Gastrocnemius medialis (tissue), 4 donors: ENCODE measurements around the gene PDE4B. TPM values are rescaled to one million over a fixed set of nuclear protein-coding genes. Genes with fewer than 3 reads are reported as not detected.

Source experiments
- ATAC-seq, 2 donors: fragments of 150-250 bp; one replicate each; pipeline ENCODE4 v1.9.1; 2016
- DNase-seq, 2 donors: peaks; one replicate each; pipeline ENCODE4 v3.0.0-alpha.2; 2019
- H3K27ac ChIP-seq, 4 donors: fragments of 200-600 bp; sonication (generic); 1 replicate in 1 of 4; 2 replicates in 3 of 4; pipeline ENCODE4 v1.5.1; 2016 to 2018; ENCODE audit warnings: mild to moderate bottlenecking in 2 of 4, moderate library complexity in 1 of 4
- H3K27me3 ChIP-seq, 3 donors: fragments of 200-600 bp; sonication (generic) in 2 of 3; 1 replicate in 1 of 3; 2 replicates in 2 of 3; pipeline versions ENCODE4 v1.5.1 to v1.6.0; 2016 to 2019; ENCODE audit warnings: mild to moderate bottlenecking in 1 of 3, moderate library complexity in 1 of 3
- H3K36me3 ChIP-seq, 2 donors: fragments of 200-600 bp; sonication (generic) in 1 of 2; one replicate each; pipeline ENCODE4 v1.5.1; 2017 to 2018
- H3K4me1 ChIP-seq, 2 donors: fragments of 200-600 bp; sonication (generic) in 1 of 2; one replicate each; pipeline ENCODE4 v1.5.1; 2016 to 2017; ENCODE audit warnings: mild to moderate bottlenecking in 2 of 2
- H3K4me3 ChIP-seq, 4 donors: fragments of 200-600 bp; sonication (generic) in 3 of 4; 1 replicate in 1 of 4; 2 replicates in 3 of 4; pipeline ENCODE4 v1.5.1; 2016 to 2019; ENCODE audit warnings: mild to moderate bottlenecking in 2 of 4
- H3K9me3 ChIP-seq, 3 donors: fragments of 200-600 bp; sonication (generic) in 2 of 3; 1 replicate in 1 of 3; 2 replicates in 2 of 3; pipeline ENCODE4 v1.5.1; 2016 to 2019
- CTCF ChIP-seq, 5 experiments: fragments of 450-650 bp in 3 of 5; fragments of 200-600 bp in 2 of 5; sonication (generic) in 2 of 5; IDR thresholded peaks in 4 of 5; conservative IDR thresholded peaks in 1 of 5; 1 replicate in 4 of 5; 2 replicates in 1 of 5; pipeline ENCODE4 v1.5.1; 2016 to 2019; ENCODE audit warnings: antibody characterized with exemption in 5 of 5, mild to moderate bottlenecking in 3 of 5, moderate library complexity in 3 of 5
- POLR2A ChIP-seq, 2 donors: fragments of 450-650 bp; IDR thresholded peaks; one replicate each; pipeline ENCODE4 v1.6.1; 2017; ENCODE audit warnings: antibody characterized with exemption in 2 of 2, mild to moderate bottlenecking in 2 of 2, moderate library complexity in 2 of 2
- in situ Hi-C, 4 donors: fragments of 200-750 bp; cut with MboI; loops; one replicate each; pipeline versions ENCODE4 v1.15.0 to v1.8.0; 2017; ENCODE audit warnings: low sequenced_read_pairs in 4 of 4
- intact Hi-C: fragments of 100-400 bp; cut with DNase I; formaldehyde crosslinking; loops from one replicate; pipeline ENCODE4 v1.15.1; 2023; ENCODE audit warnings: low total_unique reads
- total RNA-seq, 4 donors: library from RNA; depleted of rRNA; stranded (reverse); fragments of >200 nt; gene quantifications; one replicate each; pipeline versions ENCODE4 v1.1.0 to v1.2.3, GENCODE V29; 2016

Gene PDE4B
- total RNA-seq, 4 donors from 2014 or later, result 4.5 to 8.5 (median 7.9) TPM

- Histone ChIP-seq H3K9me3 (no peaks in the 10 kb centered on the region), H3K36me3 (no peaks in the 10 kb centered on the region), H3K27me3 (no peaks in the 10 kb centered on the region), H3K4me1 (no peaks in the 10 kb centered on the region), H3K27ac (no peak overlapping the region), H3K4me3 (no peak overlapping the region)
- in situ Hi-C loops (no loop called here), intact Hi-C loops (no loop called here)
- no peak for DNase-seq
- TF ChIP-seq POLR2A (IDR thresholded peaks at IDR 0.05) (no peak), CTCF (IDR thresholded peaks at IDR 0.05 in 4 of 5, conservative IDR thresholded peaks at IDR 0.05 in 1 of 5) (no peak)
- ATAC-seq, result no peak
These were observed 345.9 kb downstream of the PDE4B start for GRCh38 chr1:66138613-66139012.

- Histone ChIP-seq H3K36me3 (no peaks in the 10 kb centered on the region), H3K27me3 (no peaks in the 10 kb centered on the region), H3K9me3 (no peaks in the 10 kb centered on the region), H3K4me3 (no peak overlapping the region), H3K4me1 (no peaks in the 10 kb centered on the region), H3K27ac (no peak overlapping the region)
- no peak for TF ChIP-seq CTCF (IDR thresholded peaks at IDR 0.05 in 4 of 5, conservative IDR thresholded peaks at IDR 0.05 in 1 of 5)
- TF ChIP-seq POLR2A (IDR thresholded peaks at IDR 0.05), result no peak
- intact Hi-C loops, result no loop called here
- ATAC-seq, result no peak
- in situ Hi-C loops, result no loop called here
- DNase-seq, result no peak
These were observed 347.4 kb downstream of the PDE4B start for GRCh38 chr1:66140072-66140471.

GRCh38 chr1:66143651-66144050, 351.0 kb downstream of the PDE4B start:
- intact Hi-C loops, result no loop called here

GRCh38 chr1:66147226-66147835, 354.6 kb downstream of the PDE4B start:
- DNase-seq (no peak), ATAC-seq (no peak)
- TF ChIP-seq CTCF (IDR thresholded peaks at IDR 0.05 in 4 of 5, conservative IDR thresholded peaks at IDR 0.05 in 1 of 5), result no peak
- TF ChIP-seq POLR2A (IDR thresholded peaks at IDR 0.05), result no peak
- H3K4me1 ChIP-seq, result no peaks in the 10 kb centered on the region
- H3K27ac ChIP-seq, result no peak overlapping the region
- H3K27me3 ChIP-seq, result no peaks in the 10 kb centered on the region
- H3K4me3 ChIP-seq, result no peak overlapping the region
- in situ Hi-C loops, result no loop called here
- H3K36me3 ChIP-seq, result no peaks in the 10 kb centered on the region
- intact Hi-C loops, result no loop called here
- H3K9me3 ChIP-seq, result no peaks in the 10 kb centered on the region

More at GRCh38 chr1:66143651-66144050, 351.0 kb downstream of the PDE4B start:
- ATAC-seq (no peak), DNase-seq (no peak)
- Histone ChIP-seq H3K36me3 (no peaks in the 10 kb centered on the region), H3K4me3 (no peak overlapping the region), H3K9me3 (no peaks in the 10 kb centered on the region), H3K27me3 (no peaks in the 10 kb centered on the region), H3K4me1 (no peaks in the 10 kb centered on the region), H3K27ac (no peak overlapping the region)
- TF ChIP-seq POLR2A (IDR thresholded peaks at IDR 0.05) (no peak), CTCF (IDR thresholded peaks at IDR 0.05 in 4 of 5, conservative IDR thresholded peaks at IDR 0.05 in 1 of 5) (no peak)
- in situ Hi-C loops, result no loop called here

GRCh38 chr1:66152034-66152433, 359.3 kb downstream of the PDE4B start:
- no peaks in the 10 kb centered on the region for H3K36me3 ChIP-seq
- in situ Hi-C loops, result no loop called here
- DNase-seq, result no peak
- H3K4me3 ChIP-seq, result no peak overlapping the region
- H3K4me1 ChIP-seq, result no peaks in the 10 kb centered on the region
- no peaks in the 10 kb centered on the region for H3K9me3 ChIP-seq
- TF ChIP-seq CTCF (IDR thresholded peaks at IDR 0.05 in 4 of 5, conservative IDR thresholded peaks at IDR 0.05 in 1 of 5) (no peak), POLR2A (IDR thresholded peaks at IDR 0.05) (no peak)
- ATAC-seq, result no peak
- no peaks in the 10 kb centered on the region for H3K27me3 ChIP-seq
- H3K27ac ChIP-seq, result no peak overlapping the region
- intact Hi-C loops, result no loop called here
